HG02678 (cell line): ENCODE measurements around the gene MSI2.
A peak's percentile ranks its signal among the peaks of the same experiment; 100 is the strongest.

Experiments
- ATAC-seq: cut with Tn5 transposase; IDR thresholded peaks from one replicate; pipeline ENCODE4 v1.9.1; 2021; ENCODE audit warnings: mild to moderate bottlenecking, moderate library complexity; ENCODE audit not compliant: unreplicated experiment

MSI2 gene

GRCh38 chr17:57666946-57667345 is 410.6 kb downstream of the MSI2 start:
- ATAC-seq = no peak

GRCh38 chr17:57667461-57667923 is 411.2 kb downstream of the MSI2 start:
- no peak for ATAC-seq

- no peak for ATAC-seq
These were observed 412.0 kb downstream of the MSI2 start for GRCh38 chr17:57668332-57668731.

DNA sequence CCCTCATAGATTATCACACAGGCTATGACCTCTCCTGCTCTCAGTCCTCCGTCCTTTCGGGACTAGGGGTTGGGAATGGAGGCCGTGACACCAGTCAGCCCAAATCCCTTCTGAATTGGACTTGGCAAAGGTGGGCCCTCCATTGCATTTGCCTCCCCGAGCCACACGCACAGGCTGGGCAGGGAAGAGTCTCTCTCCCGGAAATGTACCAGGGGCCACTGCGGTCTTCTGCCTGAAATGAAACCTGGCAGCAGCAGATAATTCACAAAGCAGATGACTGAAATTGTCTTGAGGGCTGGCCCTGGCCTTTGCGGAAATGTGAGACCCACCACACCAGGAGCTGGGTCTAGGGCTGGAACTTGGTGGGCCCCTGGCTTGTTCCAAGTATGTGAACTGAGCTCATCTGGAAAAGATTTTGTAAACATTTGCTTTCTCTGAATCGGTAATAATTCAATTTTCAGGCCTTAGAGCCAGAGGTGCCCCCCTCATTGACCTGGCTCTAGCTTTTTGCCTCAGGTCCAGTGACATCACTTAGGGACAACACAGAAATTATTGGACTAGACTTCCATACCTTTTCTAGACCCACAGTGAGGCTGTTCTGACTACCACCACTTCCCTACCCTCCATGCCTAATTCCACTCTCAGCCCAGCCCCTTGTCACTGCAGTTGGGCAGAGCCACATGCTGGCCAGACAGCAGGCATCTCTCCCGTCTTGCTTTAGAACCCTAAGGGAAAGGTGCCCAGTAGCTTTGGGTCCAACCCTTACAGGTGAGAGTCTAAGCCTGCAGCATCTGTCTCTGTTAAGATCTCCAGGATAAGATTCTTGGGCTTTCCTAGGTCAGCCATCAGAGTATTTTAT is 413.6 kb downstream of the MSI2 start:
- no peak for ATAC-seq

DNA sequence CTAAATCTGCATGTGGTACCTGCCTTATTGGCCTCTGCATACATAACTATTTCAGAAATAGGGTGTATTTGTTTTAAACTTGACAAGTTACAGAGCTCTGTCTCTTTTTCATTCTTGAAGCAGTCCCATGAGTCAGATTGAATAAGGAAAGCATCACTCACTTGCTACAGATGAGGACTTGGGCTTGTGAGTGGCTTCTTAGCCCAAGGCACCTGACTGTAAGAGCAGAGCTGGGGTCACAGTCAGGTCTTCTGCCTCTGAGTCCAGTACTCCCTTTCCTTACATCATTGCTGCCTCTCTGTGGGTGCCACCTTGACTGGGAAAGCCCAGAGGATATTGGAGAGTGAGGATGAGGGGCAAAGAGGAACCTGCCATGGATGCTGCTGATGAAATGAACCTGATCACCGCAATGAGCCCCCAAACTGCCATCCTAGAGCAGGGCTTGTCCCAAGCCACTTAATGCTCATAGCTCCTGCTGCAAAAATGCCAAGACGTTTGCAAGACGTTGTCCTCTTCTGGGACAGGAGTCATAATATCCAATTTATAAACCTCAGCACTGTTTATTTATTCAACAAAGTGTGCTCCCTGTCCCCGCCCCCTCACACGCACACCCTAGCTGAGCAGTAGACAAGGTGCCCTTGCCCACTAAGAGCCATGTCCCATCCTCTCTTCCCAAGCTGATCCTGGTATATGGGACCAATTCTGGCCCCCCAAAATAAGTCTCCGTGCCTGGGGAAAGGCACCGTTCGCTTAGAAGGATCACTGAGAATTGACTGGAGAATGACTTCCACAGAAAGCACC is 414.6 kb downstream of the MSI2 start:
- no peak for ATAC-seq

DNA sequence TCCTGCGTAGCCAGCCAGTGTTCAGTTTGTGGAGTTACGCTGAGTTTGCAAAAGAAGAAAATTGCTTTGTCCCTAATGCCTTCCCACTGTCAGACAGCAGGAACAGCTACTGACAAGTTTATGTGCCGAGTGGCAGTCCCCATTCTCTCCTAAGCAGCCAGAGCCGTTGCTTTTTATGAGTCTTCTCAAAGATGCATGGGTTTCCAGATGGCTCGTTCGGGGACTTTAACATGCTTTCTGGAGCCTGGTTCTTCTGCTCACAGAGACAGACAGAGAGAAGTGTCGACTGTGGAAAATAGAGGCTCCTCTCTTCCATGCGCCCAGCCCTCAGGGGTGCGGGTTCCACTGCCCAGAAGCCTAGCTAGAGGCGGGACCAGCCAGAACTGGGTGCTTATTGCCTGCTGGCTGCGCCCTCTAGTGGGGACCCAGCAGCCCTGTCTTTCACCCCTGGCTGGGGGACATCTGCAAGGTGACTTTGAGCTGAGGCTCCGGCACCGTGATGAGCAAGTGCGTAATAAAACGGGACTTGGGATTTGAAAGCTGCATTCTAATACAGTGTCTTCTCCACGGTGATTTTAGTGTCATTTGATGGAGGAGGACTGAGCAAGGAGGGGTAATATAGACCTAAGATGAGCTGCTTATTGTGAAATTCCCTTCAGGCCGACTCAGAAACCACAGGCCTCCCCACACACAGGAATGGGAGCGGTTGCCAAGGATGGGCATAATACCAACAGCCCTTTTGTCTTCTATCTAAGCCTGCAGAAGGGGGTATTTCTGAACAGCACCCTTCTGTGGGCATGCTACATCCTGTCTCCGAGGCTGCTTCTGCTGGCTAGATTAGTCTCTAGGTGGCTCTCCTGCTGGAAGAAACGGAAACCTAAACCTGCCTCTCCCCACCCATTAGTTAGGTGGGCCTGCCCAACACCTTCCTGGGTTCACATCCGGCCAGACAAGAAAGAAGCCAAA is 415.6 kb downstream of the MSI2 start:
- peak; percentile 63 for ATAC-seq

DNA sequence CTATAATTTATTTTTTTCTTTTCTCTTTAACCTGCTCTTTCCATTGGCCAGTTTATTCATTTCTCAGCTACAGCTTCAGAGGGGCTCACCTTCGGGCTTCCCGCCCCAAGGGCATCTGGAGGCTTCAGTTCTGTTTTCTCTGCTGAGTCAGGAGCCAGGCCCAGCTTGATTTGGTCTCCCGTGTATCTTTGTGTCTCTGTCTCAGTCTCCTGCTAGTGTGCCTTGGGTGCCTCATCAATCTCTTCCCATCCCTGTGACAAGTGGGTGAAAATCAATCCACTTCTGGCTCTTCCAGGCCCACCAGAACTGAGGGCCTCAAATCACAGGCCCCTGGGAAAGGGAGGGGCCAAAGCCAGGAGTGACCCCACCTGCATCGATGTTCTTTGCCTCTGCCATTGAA is 416.6 kb downstream of the MSI2 start:
- ATAC-seq = no peak

- no peak for ATAC-seq
These were observed 418.6 kb downstream of the MSI2 start for GRCh38 chr17:57674894-57675293.

DNA sequence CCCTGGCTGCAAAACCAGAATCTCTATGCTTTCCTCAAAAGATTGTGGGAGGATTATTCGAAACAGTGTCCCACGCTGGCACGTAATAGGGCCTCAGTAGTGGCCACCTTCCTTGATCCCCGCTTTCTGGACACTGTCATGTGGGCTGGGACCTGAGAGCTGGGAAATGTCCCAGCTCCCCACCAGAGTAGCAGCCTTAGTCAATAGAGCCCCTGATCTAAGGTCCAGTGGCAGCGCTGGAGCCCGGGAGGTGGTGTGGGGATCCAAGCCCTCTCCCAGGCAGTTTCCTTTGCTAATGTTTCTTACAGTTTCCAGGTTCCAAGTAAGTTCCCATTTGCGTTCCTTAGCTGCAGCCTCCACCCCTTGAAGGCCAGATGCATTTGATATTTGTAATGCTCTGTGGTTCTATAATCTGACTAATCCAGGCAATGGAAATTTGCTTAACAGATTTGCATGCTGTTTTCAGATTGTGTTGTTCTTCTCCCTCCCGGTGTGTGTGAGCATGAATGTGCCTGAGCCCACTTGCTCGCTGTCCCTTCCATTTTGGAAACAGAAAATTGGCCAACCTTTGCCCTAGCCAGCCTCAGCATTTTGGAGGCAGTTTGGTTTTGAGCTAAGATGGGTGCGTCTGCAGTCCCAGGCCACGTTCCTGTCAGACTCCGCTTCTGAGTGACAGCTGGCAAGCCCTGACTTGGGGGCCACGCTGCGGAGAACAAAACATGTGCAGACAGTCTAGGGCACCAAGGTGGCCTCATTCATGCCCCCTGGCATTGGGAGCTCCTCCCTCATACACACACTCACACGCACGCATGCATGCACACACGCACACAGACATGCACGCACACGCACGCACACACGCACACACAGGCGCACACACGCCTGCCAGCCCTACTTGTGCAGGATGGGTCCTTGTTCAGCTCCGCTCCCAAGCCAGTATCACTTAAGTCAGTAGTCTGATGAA is 419.4 kb downstream of the MSI2 start:
- ATAC-seq = no peak

GRCh38 chr17:57676543-57676942 is 420.2 kb downstream of the MSI2 start:
- no peak for ATAC-seq

GRCh38 chr17:57677301-57677700 is 421.0 kb downstream of the MSI2 start:
- ATAC-seq = no peak

DNA sequence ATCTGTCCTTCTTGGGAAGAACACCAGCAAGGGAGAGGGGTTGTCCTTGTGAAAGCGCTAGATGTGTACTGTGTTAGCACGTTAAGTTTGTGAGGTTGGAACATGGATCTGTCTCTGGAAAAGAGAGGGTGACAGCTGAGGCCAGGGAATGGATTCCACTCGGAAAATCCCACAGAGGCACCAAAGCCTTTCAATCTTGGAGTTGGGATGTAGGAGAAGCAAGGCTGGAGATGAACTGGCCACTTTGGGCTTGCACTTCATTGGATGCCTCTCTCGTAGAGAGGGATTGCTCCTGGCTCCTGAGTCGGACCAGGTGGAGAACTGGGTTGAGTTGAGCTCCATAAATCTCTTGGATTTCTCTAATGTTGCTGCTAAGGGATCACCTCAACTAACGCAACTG is 421.5 kb downstream of the MSI2 start:
- no peak for ATAC-seq

- no peak for ATAC-seq
These were observed 422.1 kb downstream of the MSI2 start for GRCh38 chr17:57678393-57678792.

DNA sequence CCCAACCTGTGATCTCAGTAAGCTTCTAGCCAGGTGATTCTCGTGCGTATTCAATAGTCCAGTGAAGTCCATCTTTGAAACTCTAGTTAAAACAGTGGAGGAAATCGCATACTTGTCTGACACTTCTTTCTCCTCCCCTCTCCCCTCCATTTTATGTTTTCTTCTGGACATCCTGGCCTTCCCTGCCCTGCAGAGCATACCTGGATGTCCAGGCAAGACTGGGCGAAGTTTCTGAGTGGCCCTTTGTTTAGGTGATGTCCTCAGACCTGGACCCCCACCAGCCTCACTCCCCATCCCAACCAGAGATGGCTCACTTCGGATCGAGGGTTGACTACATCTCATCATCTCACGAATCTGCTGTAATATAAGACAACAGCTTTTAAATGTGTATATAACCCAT is 423.0 kb downstream of the MSI2 start:
- ATAC-seq = no peak

DNA sequence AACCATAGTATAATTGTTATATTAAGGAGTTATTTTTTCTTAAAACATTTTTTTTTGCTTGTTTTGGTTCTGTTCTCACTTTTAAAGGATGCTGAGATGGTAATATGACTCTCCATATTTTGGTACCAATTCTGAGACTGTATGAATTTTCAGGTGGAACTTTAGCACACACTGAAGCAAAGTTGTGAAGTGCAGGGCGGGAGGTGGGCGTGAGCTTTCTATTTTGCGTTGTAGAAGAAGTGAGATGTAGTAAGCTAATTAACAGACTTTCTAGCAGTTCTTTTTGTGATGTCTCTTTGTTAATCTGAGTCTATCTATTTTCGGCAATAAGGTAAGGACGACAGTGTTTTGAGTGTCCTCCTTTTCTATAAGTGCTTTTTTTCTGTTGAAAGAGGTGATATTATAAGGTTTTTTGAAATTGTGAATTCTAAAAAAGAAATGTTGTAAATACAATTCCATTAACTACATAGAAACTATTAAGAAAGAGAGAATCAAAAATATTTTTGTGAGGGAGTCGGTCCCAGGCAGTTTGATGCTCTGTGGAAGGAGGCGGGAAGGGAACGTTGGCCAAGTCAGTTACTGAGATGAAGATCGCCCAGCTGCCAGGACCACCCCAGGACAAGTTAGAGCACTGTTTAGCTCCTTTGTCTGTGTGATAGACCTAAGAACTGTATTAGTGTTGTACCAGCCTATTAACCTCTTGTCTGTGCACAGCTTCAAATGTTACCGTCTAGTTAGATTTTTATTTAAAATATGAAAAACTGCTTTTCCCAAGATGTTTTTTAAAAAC is 423.8 kb downstream of the MSI2 start:
- ATAC-seq = no peak

- ATAC-seq = no peak
These were observed 426.4 kb downstream of the MSI2 start for GRCh38 chr17:57682701-57683100.

GRCh38 chr17:57684711-57685498 is 428.6 kb downstream of the MSI2 start:
- no peak for ATAC-seq

DNA sequence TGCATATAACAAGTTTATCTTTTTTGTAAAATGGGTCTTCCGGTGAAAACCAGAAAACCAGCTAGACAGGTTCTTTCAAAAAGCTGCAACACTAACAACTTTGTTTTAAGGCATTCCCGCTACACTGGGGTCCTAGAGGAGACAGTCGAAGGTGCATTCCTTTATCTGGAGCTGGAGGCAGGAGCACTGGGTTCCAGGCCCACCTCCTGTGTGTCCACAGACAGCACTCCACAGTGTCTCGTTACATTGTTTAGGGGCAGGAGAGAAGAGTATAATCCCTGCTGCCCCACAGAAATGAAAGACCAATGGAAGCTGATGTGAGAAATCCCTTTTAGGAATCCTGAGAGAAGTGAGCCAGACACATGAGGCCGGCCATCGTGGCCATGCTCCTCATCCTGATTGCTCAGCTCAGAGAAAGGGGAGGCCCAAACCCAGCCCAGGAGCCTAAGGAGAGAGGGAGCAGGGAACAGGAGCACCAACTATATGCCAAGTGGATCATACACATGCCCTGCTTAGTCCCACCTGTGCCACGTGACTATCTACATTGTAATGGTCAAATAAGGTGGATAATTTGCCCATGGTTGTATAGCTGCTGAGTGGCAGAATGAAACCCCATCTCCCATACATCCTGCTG is 429.3 kb downstream of the MSI2 start:
- no peak for ATAC-seq
